ENCODE results near the gene ELMOD3.

- no peak for TF ChIP-seq EP300 (conservative IDR thresholded peaks at IDR 0.05; ENCODE audit: poor library complexity, severe bottlenecking)
- no peak for TF ChIP-seq EZH2 (IDR thresholded peaks at IDR 0.05; ENCODE audit: borderline replicate concordance, insufficient read depth, low read length, poor library complexity, severe bottlenecking)
- no peak for TF ChIP-seq REST (IDR thresholded peaks at IDR 0.05; ENCODE audit: borderline replicate concordance)
- TF ChIP-seq POLR2AphosphoS5 (IDR thresholded peaks at IDR 0.05): no peak
These were observed 47.3 kb downstream of the ELMOD3 start for GRCh38 chr2:85401844-85402243.

Measured in neural cell (in vitro differentiated cells).